Kidney capillary endothelial cell (primary cell): ENCODE data around the gene PRKCA.

Experiments used
- DNase-seq: peaks from one replicate; pipeline ENCODE4 v3.0.0-alpha.2; 2018; ENCODE audit warnings: low spot score

PRKCA gene

GRCh38 chr17:66810951-66811682 is 508.7 kb downstream of the PRKCA start:
- no peak for DNase-seq

DNA sequence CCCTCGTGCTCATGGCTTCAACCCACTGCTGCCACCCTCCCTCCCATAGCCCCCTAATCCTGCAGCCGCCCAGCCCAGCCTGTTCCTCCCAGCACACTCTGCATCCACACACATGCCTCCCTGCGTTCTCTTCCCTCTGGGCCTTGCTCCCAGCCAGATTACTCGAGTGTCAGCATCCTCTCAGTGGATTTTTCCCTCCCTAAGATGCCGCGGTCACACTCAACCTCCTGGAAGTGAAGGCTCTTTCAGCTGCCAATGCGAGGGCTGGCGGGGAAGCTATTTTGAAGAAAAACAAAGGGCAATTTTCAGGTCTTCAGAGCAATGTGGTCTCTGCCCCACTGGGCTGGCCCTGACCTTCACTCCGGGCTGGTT is 509.3 kb downstream of the PRKCA start:
- DNase-seq: no peak

DNA sequence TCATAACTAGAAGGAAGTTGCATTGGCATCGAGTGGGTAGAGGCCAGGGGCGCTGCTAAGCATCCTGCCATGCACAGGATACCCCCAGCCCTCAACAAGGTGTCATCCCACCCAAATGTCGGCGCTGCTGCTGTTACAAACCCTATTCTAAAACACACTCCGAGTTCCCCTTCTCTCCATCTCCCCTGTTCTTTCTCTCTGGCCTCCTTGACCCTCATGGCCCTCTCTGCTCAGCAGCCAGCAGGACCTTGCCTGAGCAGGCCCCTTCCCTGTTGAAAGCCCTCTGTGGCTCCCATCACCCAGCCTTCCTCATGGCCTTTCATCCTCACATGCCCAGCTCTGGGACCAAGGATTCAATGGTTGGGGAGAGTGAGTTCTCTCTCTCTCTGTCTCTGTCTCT is 510.2 kb downstream of the PRKCA start:
- DNase-seq: no peak

DNA sequence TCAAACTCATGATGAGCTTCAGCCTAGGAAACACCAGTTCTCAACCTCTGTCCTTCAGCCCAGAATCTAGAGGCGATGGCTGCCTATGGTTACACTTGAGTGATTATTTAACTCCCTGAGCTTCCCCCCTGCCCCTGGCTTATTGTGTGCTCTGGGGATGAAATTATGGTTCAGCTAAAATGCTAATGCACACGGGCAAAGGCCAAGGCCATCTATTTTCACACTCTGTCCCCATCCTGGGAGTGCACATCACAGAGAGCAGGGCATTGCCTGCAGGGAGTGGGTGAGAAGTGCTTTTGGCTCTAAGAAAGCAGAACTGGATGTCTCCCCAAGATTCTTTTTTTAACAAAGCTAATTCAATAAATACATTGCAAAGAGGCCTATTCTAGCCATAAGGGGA is 510.9 kb downstream of the PRKCA start:
- no peak for DNase-seq

DNA sequence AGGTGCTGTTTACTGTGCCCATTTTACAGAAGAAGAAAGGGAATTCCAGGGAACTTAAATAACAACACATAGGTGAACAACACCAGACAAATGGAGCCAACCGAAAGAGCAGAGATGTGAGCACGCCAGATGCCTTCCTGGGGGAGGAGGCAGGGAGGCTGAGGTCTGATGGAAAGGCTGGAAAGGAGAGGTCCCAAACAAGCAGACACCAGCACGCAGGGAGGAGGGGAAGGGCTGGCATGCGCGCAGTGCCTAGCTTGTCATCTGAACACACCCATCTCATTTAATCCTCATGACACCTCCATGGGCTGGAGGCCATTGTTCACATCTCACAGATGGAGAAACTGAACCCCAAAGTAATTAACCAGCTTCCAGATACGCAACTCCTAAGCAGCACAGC is 511.6 kb downstream of the PRKCA start:
- no peak for DNase-seq

GRCh38 chr17:66814570-66814969 is 512.2 kb downstream of the PRKCA start:
- no peak for DNase-seq

DNA sequence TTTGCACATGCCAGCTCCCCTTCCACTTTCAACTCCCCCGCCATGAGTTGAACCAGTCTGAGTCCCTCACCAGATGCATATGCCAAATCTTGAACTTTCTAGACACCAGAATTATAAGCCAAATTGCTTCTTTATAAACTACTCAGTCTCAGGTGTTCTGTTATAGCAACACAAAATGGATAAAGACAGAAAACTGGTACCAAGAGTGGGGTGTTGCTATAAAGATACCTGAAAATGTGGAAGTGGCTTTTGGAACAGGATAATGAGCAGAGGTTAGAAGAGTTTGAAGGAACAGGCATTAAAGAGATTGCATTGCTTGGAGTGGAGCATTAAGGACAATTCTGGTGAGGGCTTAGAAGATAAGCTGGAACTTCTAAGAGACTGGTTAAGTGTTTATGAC is 515.3 kb downstream of the PRKCA start:
- no peak for DNase-seq

DNA sequence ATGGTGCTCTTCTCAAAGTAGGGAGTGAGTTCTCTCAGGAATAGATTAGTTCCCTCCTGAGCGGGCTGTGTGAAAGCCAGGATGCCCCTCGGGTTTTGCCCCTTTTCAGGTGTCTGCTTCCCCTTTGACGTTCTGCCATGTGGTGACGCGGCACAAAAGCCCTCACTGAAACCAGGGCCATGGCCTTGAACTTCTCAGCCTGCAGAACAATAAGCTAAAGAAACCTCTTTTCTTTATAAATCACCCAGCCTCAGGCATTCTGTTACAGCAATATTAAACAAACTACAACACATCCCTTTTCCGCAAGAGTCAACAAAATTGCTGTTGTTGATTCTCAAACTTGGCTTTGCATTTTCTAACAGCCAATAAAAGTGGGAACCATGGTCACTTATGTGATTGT is 517.1 kb downstream of the PRKCA start:
- DNase-seq: no peak

- no peak for DNase-seq
Measured at GRCh38 chr17:66822009-66822408, 519.6 kb downstream of the PRKCA start.

- DNase-seq: no peak
Measured at GRCh38 chr17:66826856-66827255, 524.4 kb downstream of the PRKCA start.

DNA sequence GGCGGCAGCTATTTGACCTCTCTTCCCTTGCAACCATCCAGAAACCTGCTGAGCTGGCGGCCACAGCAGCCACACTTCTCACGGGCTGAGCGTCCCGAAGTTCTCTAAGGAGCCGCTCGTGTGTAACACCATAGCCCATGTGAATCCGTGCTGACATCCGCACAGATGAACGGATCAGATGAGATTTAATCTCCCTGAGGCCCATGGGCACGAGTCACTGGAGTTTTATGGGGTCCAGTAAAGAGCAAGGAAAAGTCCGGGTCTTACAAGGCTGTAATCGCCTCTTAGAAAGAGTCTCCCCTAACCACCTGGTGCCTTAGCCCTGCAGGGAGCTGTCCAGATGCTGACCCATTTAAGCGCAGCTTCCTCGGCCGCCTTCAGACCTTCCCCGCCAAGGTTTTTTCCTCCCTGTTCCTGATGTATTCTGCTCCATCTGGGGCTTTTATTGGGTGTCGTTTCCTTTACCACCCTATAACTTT is 527.0 kb downstream of the PRKCA start:
- DNase-seq: peak; percentile 60

- no peak for DNase-seq
Measured at GRCh38 chr17:66829883-66830282, 527.5 kb downstream of the PRKCA start.

DNA sequence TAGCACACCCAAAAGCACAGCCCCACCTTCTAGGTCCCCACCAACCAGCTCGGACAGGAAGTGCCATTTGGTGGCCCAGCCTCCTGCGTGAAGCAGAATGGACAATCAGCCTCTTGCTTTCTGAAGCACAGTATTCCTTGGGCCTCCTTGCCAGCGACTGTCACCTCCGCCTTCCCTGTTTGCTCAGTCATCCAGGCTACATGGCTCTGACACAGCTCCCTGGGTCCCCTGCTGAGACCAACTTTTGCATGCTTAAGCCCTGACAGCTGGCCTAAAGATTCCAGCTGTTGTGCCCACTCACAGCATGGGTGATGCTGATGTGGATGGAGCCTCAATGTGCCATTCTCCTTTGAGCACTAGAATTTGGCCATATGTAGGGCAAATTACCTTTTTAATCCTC is 528.0 kb downstream of the PRKCA start:
- DNase-seq: no peak

DNA sequence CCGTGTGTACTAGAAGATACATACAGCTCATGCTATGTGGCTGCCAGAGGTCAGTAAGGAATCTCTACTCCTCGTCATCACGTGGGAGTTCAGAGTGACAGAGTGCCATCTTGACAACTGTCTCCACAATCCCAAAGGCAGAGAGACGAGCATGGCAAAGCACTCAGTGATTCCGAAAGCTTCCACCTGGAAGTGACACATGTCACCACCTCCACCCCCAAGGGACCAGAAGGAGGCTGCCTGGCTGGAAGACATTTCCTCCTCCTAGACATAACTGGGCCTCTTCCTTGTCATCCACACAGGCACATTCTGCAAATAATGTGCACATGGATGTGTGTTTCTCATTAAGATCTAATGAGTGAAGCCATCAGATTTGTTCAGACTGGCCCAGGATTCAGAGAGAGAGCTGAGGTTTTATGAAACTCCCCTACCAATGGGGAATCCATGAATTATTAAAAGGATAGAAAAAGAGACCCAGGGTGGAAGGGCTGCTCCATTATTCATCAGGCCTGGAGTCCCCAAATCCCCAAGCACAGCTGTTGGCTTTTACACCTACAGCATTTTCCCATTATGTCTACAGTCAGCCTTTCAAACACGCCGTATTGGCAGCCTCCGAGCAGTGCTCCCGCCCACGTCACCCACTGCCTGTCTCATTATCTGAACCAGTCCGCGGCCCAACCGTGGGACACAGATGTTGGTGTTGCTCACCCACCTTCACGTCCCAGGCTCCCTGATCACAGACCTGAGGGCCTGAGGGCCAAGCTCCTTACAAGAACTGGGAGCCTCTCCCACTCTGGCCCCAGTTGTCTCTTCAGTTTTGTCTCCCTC is 529.2 kb downstream of the PRKCA start:
- DNase-seq: no peak

- no peak for DNase-seq
Measured at GRCh38 chr17:66833201-66833600, 530.8 kb downstream of the PRKCA start.

GRCh38 chr17:66834426-66834918 is 532.1 kb downstream of the PRKCA start:
- DNase-seq: no peak

GRCh38 chr17:66834919-66835454 is 532.6 kb downstream of the PRKCA start, which contains the start of gene CACNG5:
CACNG5 (plus strand) TSS chr17:66835117; CDS start chr17:66877333, 42,216 bp downstream.
- no peak for DNase-seq

- no peak for DNase-seq
Measured at GRCh38 chr17:66835476-66835875, 533.1 kb downstream of the PRKCA start.

GRCh38 chr17:66836063-66837005 is 533.9 kb downstream of the PRKCA start:
- no peak for DNase-seq

DNA sequence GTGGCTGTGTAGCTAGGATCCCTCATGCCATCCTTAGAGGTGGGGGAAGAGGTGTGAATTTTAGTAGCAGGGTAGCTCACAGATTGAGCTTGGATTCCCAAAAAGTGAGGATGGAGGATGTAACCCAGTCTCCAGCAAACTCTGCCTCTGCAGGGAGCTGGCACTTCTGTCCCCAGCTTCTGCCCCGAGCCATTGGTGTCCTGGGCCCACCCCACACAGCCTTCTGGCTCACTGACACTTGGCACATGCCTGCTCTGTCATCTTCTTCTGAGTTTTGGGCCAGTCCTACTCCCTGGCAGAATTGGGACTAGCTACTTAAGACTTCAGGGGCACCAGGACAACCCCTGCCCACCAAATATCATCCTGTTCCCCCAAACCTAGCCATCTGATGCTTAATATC is 534.8 kb downstream of the PRKCA start:
- no peak for DNase-seq

DNA sequence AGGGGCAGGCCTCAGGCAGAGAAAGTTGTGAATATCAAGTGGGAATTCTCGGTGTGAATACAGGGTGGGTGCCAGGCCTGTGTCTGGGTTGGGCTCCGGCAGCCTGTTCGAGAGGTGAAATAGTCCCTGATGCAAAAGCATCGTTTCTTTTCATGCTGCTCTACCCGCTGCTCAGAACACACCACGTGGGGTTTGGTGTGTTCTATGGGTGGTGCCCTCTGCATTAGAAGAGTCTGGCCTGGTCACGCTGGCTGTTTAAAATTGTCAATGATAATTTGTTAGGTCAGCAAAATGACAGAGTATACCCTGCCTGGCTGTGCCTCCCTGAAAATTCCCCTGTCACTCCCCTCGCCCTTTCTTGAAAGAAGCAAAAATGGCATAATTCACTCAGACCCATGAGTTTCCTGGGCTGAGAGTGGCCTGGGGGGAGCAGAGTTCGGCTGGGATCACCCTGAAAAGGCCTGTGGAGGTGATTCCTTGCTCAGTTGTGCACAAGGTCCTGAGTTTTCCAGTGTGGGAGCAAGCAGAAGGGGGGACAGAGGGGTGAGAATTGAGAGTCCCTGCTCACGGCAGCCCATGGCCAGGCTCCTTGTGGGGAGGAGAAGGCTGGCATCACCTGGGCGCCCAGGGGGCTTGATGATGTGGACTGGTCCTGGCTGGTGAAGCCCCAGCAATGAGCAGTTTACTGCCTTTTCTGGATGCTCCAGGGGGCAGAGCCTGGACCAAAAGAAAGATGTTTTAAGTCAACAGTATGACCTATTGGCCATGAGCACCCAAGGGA is 535.7 kb downstream of the PRKCA start:
- DNase-seq: no peak
